HUDEP-2 (cell line): ENCODE measurements around the gene GDAP2.

Experiments
- DNase-seq, 76 experiments: peaks; one replicate each; lab custom pipeline; 2025; ENCODE audit not compliant: unreplicated experiment in 76 of 76; lab: John Stamatoyannopoulos, UW

The GDAP2 gene

DNA sequence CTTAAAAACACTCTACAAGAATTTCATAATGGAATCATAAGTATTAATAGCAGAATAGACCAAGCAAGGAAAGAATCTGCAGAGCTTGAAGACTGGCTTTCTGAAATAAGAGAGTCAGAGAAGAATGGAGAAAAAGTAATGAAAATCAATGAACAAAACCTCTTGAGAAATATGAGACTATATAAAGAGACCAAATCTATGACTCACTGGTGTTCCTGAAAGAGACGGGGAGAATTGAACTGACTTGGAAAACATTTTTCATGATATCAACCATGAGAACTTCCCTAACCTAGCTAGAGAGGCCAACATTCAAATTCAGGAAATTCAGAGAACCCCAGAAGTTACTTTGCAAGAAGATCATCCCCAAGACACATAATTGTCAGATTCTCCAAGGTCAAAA, 85.6 kb downstream of the GDAP2 start:
- no peak for DNase-seq

DNA sequence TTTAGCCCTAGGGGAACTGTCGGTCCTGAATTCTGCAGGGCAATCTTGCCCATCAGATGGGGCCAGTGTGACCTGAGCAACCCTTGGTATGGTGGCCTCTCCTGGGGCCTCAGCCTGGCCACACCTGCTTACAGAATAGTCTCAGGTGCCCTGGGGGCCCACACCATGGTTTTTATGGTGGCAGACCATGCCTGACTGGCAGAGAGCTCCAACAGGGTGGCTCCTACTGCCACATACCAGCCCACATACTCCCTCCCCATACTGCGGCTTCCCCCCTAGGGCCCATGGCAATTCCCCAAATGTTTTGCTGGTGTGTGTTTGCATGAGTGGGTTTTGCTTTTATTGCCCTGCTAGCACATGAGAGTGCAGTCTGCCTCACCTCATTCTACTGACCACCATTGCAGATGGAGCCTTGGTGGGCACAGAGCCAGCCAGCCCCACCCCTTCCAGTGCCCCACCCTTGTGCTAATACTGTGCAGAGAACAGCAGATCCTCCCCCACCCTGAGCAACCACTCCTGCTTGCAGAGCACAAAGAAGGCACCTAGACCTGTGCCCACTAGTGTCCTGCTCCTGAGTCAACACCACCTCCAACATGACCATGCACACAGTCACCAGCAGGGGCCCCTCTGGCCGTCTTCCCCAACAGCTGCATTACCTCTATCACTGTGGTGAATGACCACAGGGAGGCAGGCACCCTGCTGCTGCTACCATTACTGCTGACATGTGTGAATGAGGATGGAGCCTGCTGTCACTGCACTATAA, 86.8 kb downstream of the GDAP2 start:
- DNase-seq, result peak in 20 of 76 experiments; percentile 1 to 54 (median 16)

DNA sequence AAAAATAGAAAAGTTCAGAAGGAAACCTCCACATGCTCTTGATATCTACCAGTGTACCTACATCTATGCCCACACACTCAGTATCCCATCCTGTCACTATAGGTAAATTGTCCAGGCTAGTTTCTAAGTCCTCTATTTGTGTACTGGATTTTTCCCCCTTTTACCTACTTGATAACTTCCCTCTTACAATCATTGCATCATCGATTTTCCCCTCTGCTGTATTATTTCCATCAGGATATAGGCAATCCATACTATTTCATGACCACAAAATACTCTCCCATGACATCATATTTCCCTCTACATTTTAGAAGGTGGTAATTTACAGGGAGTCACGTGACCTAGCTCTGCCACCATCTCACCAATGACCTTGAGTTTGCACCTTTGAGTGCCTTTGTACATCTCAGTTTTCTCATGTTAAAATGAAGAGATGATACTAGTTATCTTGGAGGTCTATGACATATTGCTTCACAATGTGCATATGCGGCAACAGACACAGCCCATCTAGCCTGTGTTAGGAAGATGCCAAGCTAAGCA, 88.2 kb downstream of the GDAP2 start:
- DNase-seq, result no peak

DNA sequence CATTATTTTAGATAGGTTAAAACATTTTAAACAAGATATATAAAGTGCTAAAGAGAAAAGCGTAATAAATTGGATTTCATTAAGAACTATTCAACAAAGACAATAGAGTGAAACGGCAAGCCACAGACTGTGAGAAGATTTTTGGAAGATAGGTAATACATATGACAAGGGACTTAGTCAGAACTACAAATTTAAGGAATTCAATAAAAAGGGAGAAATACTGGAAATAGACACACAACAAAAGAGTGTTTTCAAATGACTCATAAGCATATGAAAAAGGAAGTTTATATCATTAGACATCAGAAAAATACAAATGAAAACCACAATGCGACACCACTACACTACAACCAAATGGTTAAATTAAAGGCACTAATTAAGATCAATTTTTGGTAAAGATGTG, 90.5 kb downstream of the GDAP2 start:
- DNase-seq, result no peak

DNA sequence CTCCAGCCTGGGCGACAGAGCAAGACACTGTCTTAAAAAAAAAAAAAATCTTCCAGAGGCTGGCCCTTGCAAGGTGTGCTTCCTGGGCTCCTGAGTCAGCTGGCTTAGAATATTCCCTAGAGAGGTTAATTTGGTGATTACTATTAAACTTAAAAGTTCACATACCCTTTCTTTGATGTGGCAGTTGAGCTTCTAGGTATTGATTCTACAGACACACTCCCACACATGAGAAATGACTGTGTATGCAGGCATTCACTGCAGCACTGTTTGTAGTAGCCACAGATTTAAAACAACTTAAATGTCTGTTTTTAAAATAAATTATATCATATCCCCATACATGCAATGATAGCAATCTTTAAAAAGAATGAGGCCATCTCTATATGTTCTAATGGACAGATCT, 93.4 kb downstream of the GDAP2 start:
- DNase-seq, result no peak

DNA sequence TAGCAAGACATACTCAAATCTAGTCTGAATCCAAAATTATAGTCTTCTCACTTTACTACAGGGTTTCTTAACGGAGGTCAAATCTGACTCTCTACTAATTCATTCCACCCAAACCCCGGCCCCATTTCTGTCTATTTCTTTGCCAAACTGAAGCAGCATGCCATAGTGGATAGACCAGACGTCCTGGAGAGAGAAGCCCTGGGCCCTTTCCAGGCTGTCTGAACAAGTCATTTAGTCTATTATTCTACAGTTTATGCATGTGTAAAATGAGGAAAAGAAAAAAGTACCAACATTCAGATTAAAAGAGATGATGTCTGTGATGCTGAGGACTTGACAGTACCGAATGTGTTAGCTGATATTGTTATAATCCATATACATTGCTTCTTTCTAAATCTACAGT, 95.0 kb downstream of the GDAP2 start:
- DNase-seq, result no peak

DNA sequence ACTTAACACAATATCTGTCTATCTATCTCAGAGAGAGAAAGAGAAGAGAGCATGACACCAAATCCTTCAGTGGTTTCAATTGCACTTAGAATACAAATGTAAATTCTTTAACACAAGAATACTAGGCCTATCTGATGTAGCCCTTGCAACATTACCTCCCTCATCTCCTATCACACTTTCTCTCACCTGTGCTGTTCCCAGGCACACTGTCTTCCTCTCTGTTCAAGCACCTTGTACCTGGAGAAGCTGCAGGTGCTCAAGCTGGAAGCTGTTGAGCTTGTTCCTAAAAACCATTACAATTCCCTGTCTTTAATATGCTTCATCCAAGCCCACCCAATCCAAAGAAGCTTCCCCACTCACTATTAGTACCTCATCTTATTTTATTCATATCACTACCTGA, 97.0 kb downstream of the GDAP2 start:
- DNase-seq, result no peak

DNA sequence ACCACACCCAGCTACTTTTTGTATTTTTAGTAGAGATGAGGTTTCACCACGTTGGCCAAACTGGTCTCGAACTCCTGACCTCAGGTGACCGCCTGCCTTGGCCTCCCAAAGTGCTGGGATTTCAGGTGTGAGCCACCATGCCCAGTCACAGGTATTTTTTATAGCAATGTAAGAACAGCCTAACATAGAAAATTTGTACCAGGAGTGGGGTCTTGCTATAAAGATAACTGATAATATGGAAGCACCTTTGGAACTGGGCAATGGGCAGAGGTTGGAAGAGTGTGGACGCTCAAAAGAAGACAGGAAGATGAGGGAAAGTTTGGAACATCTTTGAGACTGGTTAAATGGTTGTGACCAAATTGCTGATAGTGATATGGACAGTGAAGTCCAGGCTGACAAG, 99.2 kb downstream of the GDAP2 start:
- DNase-seq, result no peak

DNA sequence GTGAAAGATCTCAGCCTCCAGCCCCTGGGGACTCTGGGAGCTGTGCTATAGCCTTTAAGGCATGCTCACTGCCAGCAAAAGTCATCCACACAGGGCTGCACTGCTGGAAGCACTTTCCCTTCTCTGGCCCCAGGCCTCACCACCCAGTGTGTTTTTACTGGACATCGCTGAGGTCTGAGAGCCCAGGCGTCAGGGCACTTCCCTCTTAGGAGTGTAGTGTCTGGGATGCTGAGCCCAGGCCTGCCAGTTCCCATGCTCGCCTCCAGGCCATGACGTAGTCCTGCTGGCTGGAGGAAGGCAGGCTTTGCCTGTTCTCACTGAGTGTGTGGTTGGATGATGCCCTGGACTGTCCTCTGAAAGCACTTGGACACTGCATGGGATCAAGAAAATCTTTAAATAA, 101.2 kb downstream of the GDAP2 start:
- DNase-seq, result no peak

DNA sequence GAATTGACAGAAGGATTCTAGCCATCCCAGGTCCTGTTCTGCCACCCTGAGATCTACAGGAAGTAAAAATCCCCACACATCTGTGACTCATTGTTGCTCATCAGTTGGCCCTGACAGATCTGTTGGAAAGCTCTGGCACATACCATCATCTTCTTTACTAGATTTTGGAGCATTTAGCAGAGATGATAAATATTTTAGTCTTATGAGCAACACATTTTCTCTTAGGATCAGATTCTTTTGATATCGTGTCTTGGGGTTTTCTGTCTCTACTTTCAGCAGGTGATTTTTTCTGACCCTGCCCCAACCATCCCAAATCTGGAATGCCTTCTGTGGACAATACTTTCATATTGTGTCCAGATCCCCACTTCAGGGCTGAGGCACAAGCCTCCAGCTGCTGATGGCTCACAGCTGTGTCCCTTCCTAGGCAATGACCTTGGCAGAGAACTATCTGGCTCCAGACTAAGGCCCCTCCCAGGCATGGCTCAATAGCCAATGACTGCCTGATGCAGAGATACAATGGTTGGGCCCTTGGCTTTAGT, 102.8 kb downstream of the GDAP2 start:
- DNase-seq, result no peak

DNA sequence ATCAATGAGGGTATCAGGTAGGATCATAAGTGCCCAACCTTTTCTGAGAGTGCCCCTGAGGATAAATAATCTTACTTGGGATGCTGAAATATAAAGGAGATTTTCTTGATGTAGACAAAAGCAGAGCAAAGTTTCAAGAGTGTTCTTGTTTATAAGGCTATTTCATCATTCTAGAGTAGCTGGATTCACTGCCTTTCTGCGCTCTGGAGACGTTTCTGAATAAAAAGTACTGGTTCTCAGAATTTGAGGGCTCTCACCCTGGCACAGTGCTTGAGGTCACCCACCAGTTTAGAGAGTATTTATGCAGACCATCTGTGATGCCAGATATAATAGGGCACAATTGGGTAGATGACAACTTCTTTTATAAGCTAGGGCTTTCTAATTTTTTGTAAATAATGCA, 103.3 kb downstream of the GDAP2 start:
- no peak for DNase-seq

DNA sequence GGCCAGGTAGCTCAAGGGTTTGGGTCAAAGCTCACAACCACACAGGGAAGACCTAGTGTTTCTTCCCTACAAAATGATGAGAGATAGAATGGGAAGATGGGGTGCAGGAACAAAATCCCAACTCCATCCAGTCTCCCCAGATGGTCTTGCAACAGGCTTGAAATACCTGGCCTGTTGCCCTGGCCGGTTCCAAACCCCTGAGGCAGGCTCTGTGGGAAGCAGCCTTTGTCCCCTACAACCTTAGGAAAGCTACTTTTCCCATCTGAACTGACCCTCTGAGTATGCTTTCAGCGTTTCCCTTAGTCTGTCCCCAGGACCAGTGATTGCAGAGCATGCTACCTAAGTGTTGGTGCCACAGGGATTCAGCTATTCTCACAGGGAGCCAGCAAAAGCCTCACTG, 104.0 kb downstream of the GDAP2 start:
- DNase-seq, result no peak

DNA sequence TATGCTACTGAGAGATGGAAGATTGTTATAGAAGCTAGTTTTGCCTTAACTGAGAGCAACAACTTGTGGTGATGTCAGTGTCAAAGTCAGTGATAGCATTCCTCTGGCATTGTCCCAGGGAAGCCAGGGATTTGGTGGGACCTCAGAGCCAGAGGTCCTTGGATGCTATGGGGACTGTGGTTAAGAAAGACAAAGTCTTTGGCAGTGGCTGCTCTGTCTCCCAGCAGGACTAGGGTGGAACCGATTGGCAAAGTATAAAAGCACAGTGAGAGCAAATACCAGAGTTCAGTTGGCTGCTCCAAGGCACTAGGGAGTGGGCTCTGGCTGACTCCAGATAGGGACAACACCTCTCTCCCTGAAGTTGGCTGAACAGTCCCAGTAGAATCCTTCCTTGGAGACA, 104.8 kb downstream of the GDAP2 start:
- DNase-seq, result no peak

DNA sequence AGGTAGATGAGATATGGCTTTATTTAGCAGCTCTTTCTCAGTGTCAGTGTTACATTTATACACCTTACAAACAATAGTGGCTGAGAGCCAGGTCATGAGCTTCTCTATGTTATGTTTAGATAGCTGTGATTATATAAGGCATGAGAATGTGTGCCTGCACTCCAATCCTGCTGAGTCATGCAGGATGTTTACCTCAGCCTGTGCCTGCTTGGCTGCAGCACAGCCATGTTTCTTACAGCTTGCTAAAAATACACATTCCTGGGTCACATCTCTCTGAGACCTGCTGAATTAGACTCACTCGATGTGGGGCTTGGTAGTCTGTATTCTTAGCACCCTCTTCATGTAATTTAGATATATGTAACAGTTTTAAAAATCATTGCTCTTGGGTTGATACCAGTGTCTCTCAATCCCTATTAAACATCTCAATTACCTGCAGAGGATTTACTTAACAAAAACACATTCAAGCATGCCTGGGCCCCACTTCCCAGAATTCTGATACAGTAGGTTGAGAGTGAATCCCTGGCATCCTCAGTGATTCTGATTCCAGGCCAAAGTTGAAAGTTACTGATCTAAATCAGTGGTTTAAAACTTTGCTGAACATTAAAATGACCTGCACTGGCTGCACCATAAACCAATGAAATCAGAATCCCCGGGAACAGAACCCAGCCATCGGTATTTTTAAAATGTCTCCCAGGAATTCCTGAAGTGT, 107.5 kb downstream of the GDAP2 start:
- DNase-seq, result peak in 3 of 76 experiments; percentile 3 to 24 (median 10)

DNA sequence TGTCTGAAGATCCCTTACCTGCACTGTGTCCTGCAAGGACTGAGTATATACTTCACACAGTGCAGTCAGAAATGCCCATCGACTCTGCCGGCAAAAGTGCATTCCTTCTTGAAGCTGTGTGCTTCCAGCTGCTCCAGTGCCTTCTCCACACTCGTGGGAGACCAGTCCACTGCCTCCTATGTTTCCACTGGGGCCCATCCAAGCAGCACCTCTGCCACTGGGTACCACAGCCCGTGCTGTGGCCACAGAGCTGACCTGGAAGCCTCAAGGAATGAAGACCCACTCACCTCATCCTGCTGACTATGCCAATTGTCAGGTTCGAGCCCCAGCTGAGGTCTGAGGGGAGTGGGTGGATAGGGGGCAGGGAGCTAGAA, 108.1 kb downstream of the GDAP2 start:
- no peak for DNase-seq

DNA sequence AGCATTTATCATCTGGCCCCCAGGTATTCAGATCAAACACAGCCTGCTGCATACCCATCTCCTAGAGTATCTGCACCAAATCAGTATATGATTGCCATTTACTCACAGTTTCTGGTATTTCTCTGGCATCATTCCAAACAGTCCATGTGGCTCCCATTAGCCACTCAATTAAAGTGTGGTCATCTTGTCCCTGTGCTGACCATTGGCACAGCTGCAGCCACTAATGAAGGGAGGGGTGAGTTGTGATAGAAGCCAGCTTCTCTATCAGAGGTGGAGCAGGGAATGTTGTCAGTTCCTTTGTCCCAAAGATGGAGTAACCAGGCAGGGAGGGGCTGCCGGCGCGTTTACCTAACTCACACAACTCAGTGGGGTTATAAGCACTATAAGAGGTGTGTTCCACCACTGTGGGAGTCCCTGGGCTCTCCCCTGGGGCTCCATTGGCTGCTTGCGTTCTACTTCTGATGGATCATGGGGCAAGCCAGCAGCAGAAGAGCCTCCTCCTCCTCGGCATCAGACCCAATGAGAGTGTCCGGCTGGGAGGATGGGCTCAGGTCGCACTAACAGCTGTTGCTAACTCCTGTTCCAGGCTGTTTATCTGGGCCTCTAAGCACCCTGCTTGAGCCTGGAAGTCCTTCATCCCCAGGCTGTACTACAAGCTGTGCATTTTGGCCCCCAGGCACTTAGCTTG, 108.6 kb downstream of the GDAP2 start:
- no peak for DNase-seq

DNA sequence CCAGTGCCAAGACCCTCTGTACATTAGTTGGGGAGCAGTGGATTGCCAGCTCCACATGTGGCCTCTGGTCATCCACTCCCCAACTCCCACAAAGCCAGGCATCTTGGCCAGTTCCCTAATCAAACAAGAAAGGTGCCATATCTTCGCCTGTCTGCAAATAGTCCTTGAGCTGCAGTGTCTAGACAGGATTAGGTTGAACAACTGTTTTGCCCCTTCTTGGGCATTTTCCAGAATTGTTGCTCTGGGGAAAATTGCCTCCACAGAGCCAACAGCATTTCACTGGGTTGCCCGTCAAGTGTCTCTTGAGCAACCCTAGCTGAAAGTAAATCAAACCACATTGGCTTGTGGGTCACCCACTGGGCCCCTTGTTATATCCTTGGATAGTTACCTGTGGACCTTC, 109.3 kb downstream of the GDAP2 start:
- no peak for DNase-seq

DNA sequence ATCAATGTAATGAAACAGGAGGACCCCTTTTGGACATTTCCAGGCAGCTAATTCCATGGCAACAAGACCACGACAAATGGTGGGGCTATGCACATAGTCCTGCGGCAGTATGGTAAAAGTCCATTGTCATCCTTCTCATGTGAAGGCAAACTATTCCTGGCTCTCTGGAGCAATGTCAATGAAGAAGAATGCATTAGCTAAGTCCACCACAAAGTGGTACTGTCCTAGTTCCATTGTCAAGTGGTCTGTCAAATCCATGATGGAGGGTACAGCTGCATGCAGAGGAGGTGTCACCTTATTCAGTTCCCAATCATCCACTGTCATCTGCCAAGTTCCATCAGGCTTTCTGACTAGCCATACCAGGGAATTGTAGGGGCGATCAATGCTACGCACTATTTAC, 110.1 kb downstream of the GDAP2 start:
- DNase-seq, result no peak

DNA sequence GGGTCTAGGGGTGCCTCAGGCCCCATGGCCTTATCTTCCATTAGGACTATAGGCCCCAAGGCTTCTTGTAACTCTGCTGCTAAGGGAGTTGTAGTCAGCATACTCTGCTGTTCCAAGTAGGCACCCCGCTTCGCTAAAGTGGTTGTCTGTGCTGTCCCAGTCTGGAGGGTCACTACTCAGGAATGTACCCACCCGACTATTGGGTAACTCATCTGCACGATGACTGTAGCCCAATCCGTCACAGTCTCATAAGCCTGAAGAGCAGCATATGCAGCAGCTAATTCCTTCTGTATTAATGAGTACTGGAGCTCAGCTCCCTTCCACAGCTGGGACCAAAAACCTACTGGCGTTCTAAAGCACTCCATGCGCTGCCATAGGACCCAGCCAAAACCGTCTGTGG, 111.0 kb downstream of the GDAP2 start:
- DNase-seq, result no peak

DNA sequence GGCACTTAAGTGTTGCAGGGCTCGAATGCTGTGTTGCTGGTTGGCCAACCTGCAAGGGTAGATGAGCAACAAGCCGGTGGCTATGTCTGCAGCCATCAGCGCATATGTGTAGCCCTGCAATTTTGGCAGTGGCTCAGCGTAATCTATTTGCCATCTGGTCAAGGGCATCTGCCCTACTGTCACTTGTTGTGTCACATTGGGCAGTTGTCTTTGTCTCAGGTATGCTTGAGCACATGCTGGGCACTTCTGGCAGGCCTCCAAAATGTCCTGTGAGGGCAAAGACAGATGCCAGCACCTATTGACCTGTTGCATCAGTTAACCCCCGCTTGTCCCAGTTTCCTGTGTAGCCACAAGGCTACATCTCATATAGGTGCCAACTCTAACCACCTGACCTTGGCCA, 111.8 kb downstream of the GDAP2 start:
- no peak for DNase-seq

DNA sequence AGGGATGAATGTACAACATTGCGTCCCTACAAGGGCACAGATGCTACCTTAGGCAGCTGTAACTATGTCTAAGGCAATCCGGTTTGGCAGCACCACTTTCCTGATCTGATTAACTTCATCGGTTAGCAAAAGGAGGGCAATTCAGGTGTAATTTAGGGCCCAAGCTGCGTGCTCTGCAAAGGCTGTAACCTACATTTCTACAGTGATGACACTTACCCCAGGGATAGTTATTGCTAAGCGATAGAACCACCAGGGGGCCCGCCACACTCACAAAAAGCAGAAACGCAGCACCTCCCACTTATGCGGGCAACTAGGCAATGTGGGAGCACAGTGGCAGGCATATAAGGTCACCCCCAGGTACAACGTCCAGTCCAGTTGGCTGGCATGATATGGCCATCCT, 113.5 kb downstream of the GDAP2 start:
- DNase-seq, result peak in 13 of 76 experiments; percentile 1 to 33 (median 5)
